ENCODE results near the gene SH2D6. TPM values are rescaled to one million over a fixed set of nuclear protein-coding genes. Genes with fewer than 3 reads are reported as not detected.

Gene SH2D6
- total RNA-seq, 1 donor from 2014 or later = 1.2 TPM

DNA sequence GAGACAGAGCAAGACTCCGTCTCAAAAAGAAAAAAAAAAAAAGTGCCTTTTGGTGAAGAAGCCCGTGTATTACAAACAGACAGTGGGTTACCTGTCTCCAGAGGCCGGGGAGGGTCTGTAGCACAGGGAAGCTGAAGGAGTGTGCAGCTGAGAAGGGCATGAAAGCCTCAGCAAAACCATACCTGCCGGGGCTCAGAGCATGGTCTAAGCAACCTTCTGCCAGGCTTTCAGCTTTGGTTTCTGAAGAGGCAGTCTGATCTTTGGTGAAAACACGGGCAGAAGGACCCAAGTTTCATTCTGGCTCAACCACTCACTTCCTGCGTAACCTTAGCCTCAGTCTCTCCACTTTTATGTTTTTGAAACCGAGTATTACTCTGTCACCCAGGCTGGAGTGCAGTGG is 21.5 kb downstream of the SH2D6 start:
- no peak for DNase-seq (ENCODE audit: low read depth, low spot score)
- H3K36me3 Mint-ChIP-seq (ENCODE audit: low read depth) = no peaks in the 10 kb centered on the region
- H3K27me3 Mint-ChIP-seq (ENCODE audit: low read depth) = no peaks in the 10 kb centered on the region
- H3K4me1 Mint-ChIP-seq = peaks cover 22% of the 10 kb centered on the region
- H3K27ac Mint-ChIP-seq (ENCODE audit: unreplicated experiment) = no peak overlapping the region
- H3K9me3 Mint-ChIP-seq = no peaks in the 10 kb centered on the region
- H3K4me3 Mint-ChIP-seq = no peak overlapping the region
- no peak for TF ChIP-seq CTCF (conservative IDR thresholded peaks at IDR 0.05)

DNA sequence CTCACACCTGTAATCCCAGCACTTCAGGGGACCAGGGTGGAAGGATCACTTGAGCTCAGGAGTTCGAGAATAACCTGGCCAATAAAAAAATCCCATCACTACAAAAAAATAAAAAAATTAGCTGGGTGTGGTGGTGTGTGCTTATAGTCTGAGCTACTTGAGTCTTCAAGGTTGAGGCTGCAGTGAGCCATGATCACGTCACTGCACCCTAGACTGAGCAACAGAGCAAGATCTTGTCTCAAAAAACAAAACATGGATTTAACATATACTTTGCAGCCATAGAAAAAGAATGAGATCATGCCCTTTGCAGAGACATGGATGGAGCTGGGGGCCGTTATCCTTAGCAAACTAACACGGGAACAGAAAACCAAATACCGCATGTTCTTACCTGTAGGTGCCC is 22.2 kb downstream of the SH2D6 start:
- no peak for DNase-seq (ENCODE audit: low read depth, low spot score)
- H3K4me3 Mint-ChIP-seq = no peak overlapping the region
- TF ChIP-seq CTCF (conservative IDR thresholded peaks at IDR 0.05) = no peak
- H3K27ac Mint-ChIP-seq (ENCODE audit: unreplicated experiment) = no peak overlapping the region
- no peaks in the 10 kb centered on the region for H3K36me3 Mint-ChIP-seq (ENCODE audit: low read depth)
- H3K4me1 Mint-ChIP-seq = peaks cover 22% of the 10 kb centered on the region
- no peaks in the 10 kb centered on the region for H3K27me3 Mint-ChIP-seq (ENCODE audit: low read depth)
- no peaks in the 10 kb centered on the region for H3K9me3 Mint-ChIP-seq

DNA sequence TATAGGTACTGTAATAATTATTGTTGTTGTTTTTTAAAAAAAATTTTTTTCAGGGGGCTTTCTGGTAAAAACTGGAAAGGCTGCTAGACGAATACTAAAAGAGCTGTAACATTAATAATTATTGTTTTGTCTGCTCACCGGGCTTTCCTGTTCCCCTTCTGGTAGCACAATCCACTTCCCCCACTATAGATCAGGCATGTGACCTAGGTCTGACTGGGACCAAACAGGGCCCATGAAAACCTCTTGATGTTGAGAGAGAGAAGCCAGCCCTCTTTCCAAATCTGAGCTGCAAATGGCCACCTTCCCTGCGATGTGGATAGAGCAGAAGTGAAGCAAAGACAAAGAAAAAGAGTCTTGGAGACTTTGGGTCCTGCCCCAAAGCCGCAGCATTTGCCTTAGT is 23.4 kb downstream of the SH2D6 start:
- Mint-ChIP-seq H3K4me3 (no peak overlapping the region), H3K9me3 (no peaks in the 10 kb centered on the region), H3K36me3 (ENCODE audit: low read depth) (no peaks in the 10 kb centered on the region), H3K27me3 (ENCODE audit: low read depth) (no peaks in the 10 kb centered on the region), H3K4me1 (peaks cover 18% of the 10 kb centered on the region), H3K27ac (ENCODE audit: unreplicated experiment) (no peak overlapping the region)
- TF ChIP-seq CTCF (conservative IDR thresholded peaks at IDR 0.05) = no peak
- no peak for DNase-seq (ENCODE audit: low read depth, low spot score)

DNA sequence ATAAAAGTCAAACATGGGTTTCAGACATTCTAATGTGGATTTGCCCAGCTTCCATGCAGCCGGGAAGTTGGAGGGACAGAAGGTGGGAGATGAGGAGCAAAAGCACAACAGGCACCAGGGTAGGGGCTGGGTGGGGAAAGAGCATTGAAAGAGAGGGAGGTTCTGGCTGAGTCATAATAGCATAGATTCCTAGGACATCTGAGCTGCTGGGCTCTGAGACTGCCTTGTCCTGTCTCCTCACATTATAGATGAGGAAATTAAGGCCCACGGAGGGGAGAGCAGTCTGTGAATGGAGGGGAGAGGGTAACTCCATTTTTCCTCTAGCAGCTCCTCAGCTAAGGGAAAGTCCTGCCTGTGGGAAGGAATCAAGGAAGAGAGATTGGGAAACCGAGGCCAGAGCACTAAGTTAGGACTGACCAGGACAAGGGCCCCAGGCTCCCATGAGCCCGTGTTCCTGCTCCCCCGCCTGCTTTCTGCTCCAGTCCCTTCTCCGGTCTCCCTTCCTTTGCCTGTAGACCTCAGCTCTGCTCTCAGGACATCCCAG is 26.2 kb downstream of the SH2D6 start:
- H3K4me1 Mint-ChIP-seq = peaks cover 4% of the 10 kb centered on the region
- no peak for DNase-seq (ENCODE audit: low read depth, low spot score)
- H3K4me3 Mint-ChIP-seq = no peak overlapping the region
- H3K27ac Mint-ChIP-seq (ENCODE audit: unreplicated experiment) = peak overlapping the region; percentile 62
- H3K27me3 Mint-ChIP-seq (ENCODE audit: low read depth) = no peaks in the 10 kb centered on the region
- no peaks in the 10 kb centered on the region for H3K9me3 Mint-ChIP-seq
- H3K36me3 Mint-ChIP-seq (ENCODE audit: low read depth) = no peaks in the 10 kb centered on the region
- TF ChIP-seq CTCF (conservative IDR thresholded peaks at IDR 0.05) = no peak

GRCh38 chr2:85445316-85446295 is 27.1 kb downstream of the SH2D6 start:
- Mint-ChIP-seq H3K9me3 (no peaks in the 10 kb centered on the region), H3K27ac (ENCODE audit: unreplicated experiment) (no peak overlapping the region), H3K36me3 (ENCODE audit: low read depth) (no peaks in the 10 kb centered on the region), H3K4me1 (peaks cover 4% of the 10 kb centered on the region), H3K27me3 (ENCODE audit: low read depth) (no peaks in the 10 kb centered on the region), H3K4me3 (no peak overlapping the region)
- DNase-seq (ENCODE audit: low read depth, low spot score) = no peak
- TF ChIP-seq CTCF (conservative IDR thresholded peaks at IDR 0.05) = no peak
